ENCODE measurements around the gene PSMD2. TPM values are rescaled to one million over a fixed set of nuclear protein-coding genes. Genes with fewer than 3 reads are reported as not detected.

Gene PSMD2
- total RNA-seq (100 to 1,000 TPM; 134 to 151 (median 149) TPM), total RNA-seq (104 to 541 (median 141) reads per million in 29 experiments)
- total RNA-seq (2013) = 104 TPM

- H3K27me3 ChIP-seq (replicated peaks in 1 of 2; ENCODE audit: control insufficient read depth in 2 of 2, extremely low read depth in 1 of 2, insufficient read depth in 2 of 2, low read length in 1 of 2) = no peaks in the 10 kb centered on the region
- peak within 1 kb of the TSS; percentile 92 to 93 for H3K27ac Mint-ChIP-seq
- no peaks in the 10 kb centered on the region for H3K27me3 Mint-ChIP-seq
- WGBS (ENCODE audit: insufficient coverage) = under 1% methylated on average over 70 of the region's 78 CpGs
- DNase-seq = peak; percentile 91 to 98 (median 97)
- ChIA-PET CTCF (interaction anchor here in 1 of 2 donors (1.0 kb wide), 2 partner anchors 12 to 73 kb away, joined by 3 read pairs; no protein-coding TSS in a partner anchor), POLR2A (no interaction called here)
- H3K36me3 ChIP-seq (ENCODE audit: control insufficient read depth in 2 of 2, extremely low read depth in 1 of 2, insufficient read depth in 1 of 2, low read length in 1 of 2) = peaks cover 9 to 39% of the 10 kb centered on the region in 2 donors
- H3K4me3 ChIP-seq (ENCODE audit: control insufficient read depth in 1 of 2, extremely low read depth in 1 of 2, low read length in 1 of 2) = peak within 1 kb of the TSS; percentile 73 to 85
- H3K36me3 Mint-ChIP-seq = peaks cover 23% of the 10 kb centered on the region
- H3K4me1 ChIP-seq (ENCODE audit: control insufficient read depth in 1 of 2, extremely low read depth in 1 of 2, insufficient read depth in 2 of 2, low read length in 2 of 2) = peaks cover 13 to 20% of the 10 kb centered on the region in 2 experiments
- no peaks in the 10 kb centered on the region for H3K9me3 Mint-ChIP-seq
- ATAC-seq (replicated peaks in 1 of 4) = peak; percentile 92 to 96 (median 94)
- peaks cover 29 to 32% (median 30%) of the 10 kb centered on the region in 3 donors for H3K4me1 Mint-ChIP-seq
- H3K27ac ChIP-seq (ENCODE audit: low read length) = peak within 1 kb of the TSS; percentile 86
- peak within 1 kb of the TSS; percentile 87 to 93 (median 90) for H3K4me3 Mint-ChIP-seq
- H3K9me3 ChIP-seq = no peaks in the 10 kb centered on the region
Measured at GRCh38 chr3:184298759-184299487, at the start of gene PSMD2. Gene PSMD2, plus strand, starts transcription at chr3:184299241. Its CDS starts 26 bp downstream, at chr3:184299267.

- no peaks in the 10 kb centered on the region for H3K27me3 ChIP-seq (replicated peaks in 1 of 2; ENCODE audit: control insufficient read depth in 2 of 2, extremely low read depth in 1 of 2, insufficient read depth in 2 of 2, low read length in 1 of 2)
Measured at GRCh38 chr3:184249412-184250166, 49.5 kb upstream of the PSMD2 start, which contains the start of gene EEF1AKMT4. Gene EEF1AKMT4, plus strand, starts transcription at chr3:184249672. Its CDS starts 23 bp downstream, at chr3:184249695.

GRCh38 chr3:184250167-184250828, 48.7 kb upstream of the PSMD2 start:
- Mint-ChIP-seq H3K27me3 (no peaks in the 10 kb centered on the region), H3K4me3 (peak overlapping the region; percentile 93 to 99 (median 95)), H3K36me3 (peaks cover 6% of the 10 kb centered on the region), H3K9me3 (no peaks in the 10 kb centered on the region), H3K4me1 (peaks cover 9 to 18% (median 15%) of the 10 kb centered on the region in 3 donors), H3K27ac (peak overlapping the region; percentile 67 to 97)
- 1% methylated on average over 14 of the region's 20 CpGs for WGBS (ENCODE audit: insufficient coverage)
- ATAC-seq (replicated peaks in 1 of 4) = peak; percentile 64 to 66 (median 66)
- ChIA-PET CTCF (interaction anchor here (0.6 to 1.7 kb wide), 17 partner anchors 8 to 355 kb away, joined by 3 to 14 read pairs (median 3); partner anchors contain the start of genes VWA5B2 (in 2 of the 2) and ABCF3 (in 1 of the 2)), POLR2A (no interaction called here)
- H3K9me3 ChIP-seq = no peaks in the 10 kb centered on the region
- peaks cover 12 to 27% of the 10 kb centered on the region in 2 experiments for H3K4me1 ChIP-seq (ENCODE audit: control insufficient read depth in 1 of 2, extremely low read depth in 1 of 2, insufficient read depth in 2 of 2, low read length in 2 of 2)
- H3K36me3 ChIP-seq (ENCODE audit: control insufficient read depth in 2 of 2, extremely low read depth in 1 of 2, insufficient read depth in 1 of 2, low read length in 1 of 2) = peaks cover 0 to 8% of the 10 kb centered on the region in 2 donors
- DNase-seq = peak; percentile 63 to 93 (median 82)
- peak overlapping the region; percentile 16 for H3K27ac ChIP-seq (ENCODE audit: low read length)
- H3K27me3 ChIP-seq (replicated peaks in 1 of 2; ENCODE audit: control insufficient read depth in 2 of 2, extremely low read depth in 1 of 2, insufficient read depth in 2 of 2, low read length in 1 of 2) = no peaks in the 10 kb centered on the region
- peak overlapping the region; percentile 69 to 99 for H3K4me3 ChIP-seq (ENCODE audit: control insufficient read depth in 1 of 2, extremely low read depth in 1 of 2, low read length in 1 of 2)

More at GRCh38 chr3:184249412-184250166, 49.5 kb upstream of the PSMD2 start, which contains the start of gene EEF1AKMT4:
- Mint-ChIP-seq H3K27ac (peak within 1 kb of the TSS; percentile 97 to 98), H3K4me3 (peak within 1 kb of the TSS; percentile 93 to 99 (median 95)), H3K9me3 (no peaks in the 10 kb centered on the region), H3K27me3 (no peaks in the 10 kb centered on the region), H3K4me1 (peaks cover 9 to 23% (median 15%) of the 10 kb centered on the region in 3 donors), H3K36me3 (peaks cover 13% of the 10 kb centered on the region)
- WGBS (ENCODE audit: insufficient coverage) = under 1% methylated on average over 53 of the region's 54 CpGs
- DNase-seq = peak; percentile 83 to 98 (median 94)
- peak; percentile 87 to 91 (median 90) for ATAC-seq (replicated peaks in 1 of 4)
- Histone ChIP-seq H3K36me3 (ENCODE audit: control insufficient read depth in 2 of 2, extremely low read depth in 1 of 2, insufficient read depth in 1 of 2, low read length in 1 of 2) (peaks cover 0 to 15% of the 10 kb centered on the region in 2 donors), H3K4me1 (ENCODE audit: control insufficient read depth in 1 of 2, extremely low read depth in 1 of 2, insufficient read depth in 2 of 2, low read length in 2 of 2) (peaks cover 12 to 27% of the 10 kb centered on the region in 2 experiments), H3K27ac (ENCODE audit: low read length) (peak within 1 kb of the TSS; percentile 73), H3K9me3 (no peaks in the 10 kb centered on the region), H3K4me3 (ENCODE audit: control insufficient read depth in 1 of 2, extremely low read depth in 1 of 2, low read length in 1 of 2) (peak within 1 kb of the TSS; percentile 69 to 99)
- CTCF ChIA-PET = interaction anchor here (0.6 to 1.7 kb wide), 19 partner anchors 9 to 354 kb away, joined by 3 to 14 read pairs (median 4); partner anchors contain the start of genes VWA5B2 (in 2 of the 2) and ABCF3 (in 1 of the 2)
- POLR2A ChIA-PET = no interaction called here

GRCh38 chr3:184255291-184256039, 43.6 kb upstream of the PSMD2 start:
- ChIA-PET POLR2A (no interaction called here), CTCF (interaction anchor here (0.5 to 0.7 kb wide), 2 partner anchors 78 to 79 kb away, joined by 3 to 4 read pairs; no protein-coding TSS in a partner anchor)
- WGBS (ENCODE audit: insufficient coverage) = 86% methylated on average over 3 of the region's 3 CpGs
- no peaks in the 10 kb centered on the region for H3K9me3 Mint-ChIP-seq
- no peak overlapping the region for H3K4me3 Mint-ChIP-seq
- peaks cover 0 to 3% of the 10 kb centered on the region in 2 donors for H3K27me3 Mint-ChIP-seq
- no peak overlapping the region for H3K27ac Mint-ChIP-seq
- Histone ChIP-seq H3K4me1 (ENCODE audit: control insufficient read depth in 1 of 2, extremely low read depth in 1 of 2, insufficient read depth in 2 of 2, low read length in 2 of 2) (peaks cover 4 to 8% of the 10 kb centered on the region in 2 experiments), H3K27ac (ENCODE audit: low read length) (no peak overlapping the region), H3K27me3 (replicated peaks in 1 of 2; ENCODE audit: control insufficient read depth in 2 of 2, extremely low read depth in 1 of 2, insufficient read depth in 2 of 2, low read length in 1 of 2) (peaks cover 2 to 16% of the 10 kb centered on the region in 2 experiments), H3K36me3 (ENCODE audit: control insufficient read depth in 2 of 2, extremely low read depth in 1 of 2, insufficient read depth in 1 of 2, low read length in 1 of 2) (no peaks in the 10 kb centered on the region), H3K4me3 (ENCODE audit: control insufficient read depth in 1 of 2, extremely low read depth in 1 of 2, low read length in 1 of 2) (no peak overlapping the region), H3K9me3 (no peaks in the 10 kb centered on the region)
- H3K4me1 Mint-ChIP-seq = peaks cover 6 to 11% (median 9%) of the 10 kb centered on the region in 3 donors
- ATAC-seq (replicated peaks in 1 of 4) (no peak), DNase-seq (no peak)
- H3K36me3 Mint-ChIP-seq = no peaks in the 10 kb centered on the region

GRCh38 chr3:184257083-184257915, 41.7 kb upstream of the PSMD2 start:
- WGBS (ENCODE audit: insufficient coverage) = 92% methylated on average over 13 of the region's 23 CpGs
- H3K4me3 Mint-ChIP-seq = no peak overlapping the region
- no peaks in the 10 kb centered on the region for H3K36me3 Mint-ChIP-seq
- no peak for ATAC-seq (replicated peaks in 1 of 4)
- no peak for DNase-seq
- H3K9me3 Mint-ChIP-seq = no peaks in the 10 kb centered on the region
- peaks cover 14 to 23% of the 10 kb centered on the region in 2 experiments for H3K4me1 ChIP-seq (ENCODE audit: control insufficient read depth in 1 of 2, extremely low read depth in 1 of 2, insufficient read depth in 2 of 2, low read length in 2 of 2)
- H3K4me3 ChIP-seq (ENCODE audit: control insufficient read depth in 1 of 2, extremely low read depth in 1 of 2, low read length in 1 of 2) = no peak overlapping the region
- peaks cover 6 to 12% of the 10 kb centered on the region in 2 donors for H3K27me3 Mint-ChIP-seq
- peaks cover 14 to 21% (median 19%) of the 10 kb centered on the region in 3 donors for H3K4me1 Mint-ChIP-seq
- H3K27me3 ChIP-seq (replicated peaks in 1 of 2; ENCODE audit: control insufficient read depth in 2 of 2, extremely low read depth in 1 of 2, insufficient read depth in 2 of 2, low read length in 1 of 2) = peaks cover 2 to 31% of the 10 kb centered on the region in 2 experiments
- ChIA-PET POLR2A (interaction anchor here in 1 of 2 donors (0.8 kb wide), 1 partner anchor 16 kb away, joined by 4 read pairs; no protein-coding TSS in a partner anchor), CTCF (interaction anchor here (1.0 to 1.1 kb wide), 2 partner anchors 33 to 71 kb away, joined by 3 to 8 read pairs; no protein-coding TSS in a partner anchor)
- H3K27ac Mint-ChIP-seq = no peak overlapping the region
- no peak overlapping the region for H3K27ac ChIP-seq (ENCODE audit: low read length)
- H3K9me3 ChIP-seq = no peaks in the 10 kb centered on the region
- no peaks in the 10 kb centered on the region for H3K36me3 ChIP-seq (ENCODE audit: control insufficient read depth in 2 of 2, extremely low read depth in 1 of 2, insufficient read depth in 1 of 2, low read length in 1 of 2)

Measured in T-cell (primary cell).